ENCODE data around the gene HOOK1. TPM values are rescaled to one million over a fixed set of nuclear protein-coding genes. Genes with fewer than 3 reads are reported as not detected.

HOOK1 gene
- total RNA-seq, 4 donors from 2014 or later: under 0.01 to 0.87 (median 0.61) TPM

DNA sequence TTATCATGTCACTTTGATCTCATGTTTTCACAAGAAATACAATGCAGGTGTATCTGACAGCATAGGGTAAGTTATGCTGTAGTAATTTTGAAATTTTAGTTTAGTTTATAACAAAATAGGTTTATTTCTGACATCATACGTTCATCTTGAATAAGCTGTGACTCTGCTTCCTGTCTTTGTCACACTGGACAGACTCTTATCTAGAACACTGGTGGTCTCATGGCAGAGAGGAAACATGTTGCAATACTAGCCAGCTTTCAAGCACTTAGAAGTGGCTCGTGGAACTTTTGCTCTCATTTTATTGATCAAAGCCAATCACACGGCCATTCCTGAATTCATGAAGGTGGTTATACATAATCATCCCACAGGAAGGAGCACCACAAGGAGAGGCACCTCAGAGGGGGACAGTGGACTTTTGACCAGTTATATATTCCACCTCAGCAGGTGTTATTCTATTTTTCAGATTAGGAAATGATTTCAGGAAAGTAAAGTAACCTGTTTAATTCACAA, 65.3 kb downstream of the HOOK1 start:
- no peak overlapping the region for H3K4me3 ChIP-seq
- H3K27me3 ChIP-seq: no peaks in the 10 kb centered on the region
- TF ChIP-seq POLR2A (IDR thresholded peaks at IDR 0.05): no peak
- TF ChIP-seq, protein P1, sequence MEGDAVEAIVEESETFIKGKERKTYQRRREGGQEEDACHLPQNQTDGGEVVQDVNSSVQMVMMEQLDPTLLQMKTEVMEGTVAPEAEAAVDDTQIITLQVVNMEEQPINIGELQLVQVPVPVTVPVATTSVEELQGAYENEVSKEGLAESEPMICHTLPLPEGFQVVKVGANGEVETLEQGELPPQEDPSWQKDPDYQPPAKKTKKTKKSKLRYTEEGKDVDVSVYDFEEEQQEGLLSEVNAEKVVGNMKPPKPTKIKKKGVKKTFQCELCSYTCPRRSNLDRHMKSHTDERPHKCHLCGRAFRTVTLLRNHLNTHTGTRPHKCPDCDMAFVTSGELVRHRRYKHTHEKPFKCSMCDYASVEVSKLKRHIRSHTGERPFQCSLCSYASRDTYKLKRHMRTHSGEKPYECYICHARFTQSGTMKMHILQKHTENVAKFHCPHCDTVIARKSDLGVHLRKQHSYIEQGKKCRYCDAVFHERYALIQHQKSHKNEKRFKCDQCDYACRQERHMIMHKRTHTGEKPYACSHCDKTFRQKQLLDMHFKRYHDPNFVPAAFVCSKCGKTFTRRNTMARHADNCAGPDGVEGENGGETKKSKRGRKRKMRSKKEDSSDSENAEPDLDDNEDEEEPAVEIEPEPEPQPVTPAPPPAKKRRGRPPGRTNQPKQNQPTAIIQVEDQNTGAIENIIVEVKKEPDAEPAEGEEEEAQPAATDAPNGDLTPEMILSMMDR (IDR thresholded peaks at IDR 0.05): no peak
- TF ChIP-seq EP300 (IDR thresholded peaks at IDR 0.05): no peak
- no peaks in the 10 kb centered on the region for H3K36me3 ChIP-seq
- H3K4me1 ChIP-seq: no peaks in the 10 kb centered on the region
- WGBS, 2 donors: 61% methylated on average over 3 of the region's 3 CpGs
- H3K9me3 ChIP-seq: peaks cover 0 to 18% (median 3%) of the 10 kb centered on the region in 4 donors
- no peak overlapping the region for H3K27ac ChIP-seq
- DNase-seq (ENCODE audit: low spot score in 2 of 2): no peak

DNA sequence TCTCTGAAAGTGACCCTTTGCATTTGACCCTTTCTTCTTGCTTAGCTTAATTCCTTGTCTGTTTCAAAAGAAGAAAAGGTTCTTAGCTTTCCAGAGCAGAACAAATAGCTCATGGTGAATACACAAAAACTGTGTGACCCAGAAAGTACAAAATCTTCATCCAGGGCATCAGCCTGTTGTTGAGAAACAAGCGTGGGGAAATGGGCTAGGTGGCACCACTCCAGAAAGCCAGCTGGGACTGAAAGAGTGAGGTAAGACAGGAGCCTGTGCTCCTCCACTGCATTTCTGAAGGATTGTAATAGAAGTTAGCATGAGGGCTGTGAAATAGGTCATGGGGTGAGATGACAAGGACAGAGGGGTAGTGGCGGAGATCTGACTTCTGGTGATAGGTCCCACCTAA, 66.0 kb downstream of the HOOK1 start:
- Histone ChIP-seq H3K36me3 (no peaks in the 10 kb centered on the region), H3K27ac (no peak overlapping the region), H3K27me3 (no peaks in the 10 kb centered on the region), H3K9me3 (peaks cover 0 to 18% (median 3%) of the 10 kb centered on the region in 4 donors), H3K4me3 (no peak overlapping the region), H3K4me1 (no peaks in the 10 kb centered on the region)
- WGBS, 2 donors: 80% methylated on average over 2 of the region's 2 CpGs
- no peak for DNase-seq (ENCODE audit: low spot score in 2 of 2)
- TF ChIP-seq, protein P1 (IDR thresholded peaks at IDR 0.05): no peak
- TF ChIP-seq EP300 (IDR thresholded peaks at IDR 0.05) (no peak), POLR2A (IDR thresholded peaks at IDR 0.05) (no peak)

DNA sequence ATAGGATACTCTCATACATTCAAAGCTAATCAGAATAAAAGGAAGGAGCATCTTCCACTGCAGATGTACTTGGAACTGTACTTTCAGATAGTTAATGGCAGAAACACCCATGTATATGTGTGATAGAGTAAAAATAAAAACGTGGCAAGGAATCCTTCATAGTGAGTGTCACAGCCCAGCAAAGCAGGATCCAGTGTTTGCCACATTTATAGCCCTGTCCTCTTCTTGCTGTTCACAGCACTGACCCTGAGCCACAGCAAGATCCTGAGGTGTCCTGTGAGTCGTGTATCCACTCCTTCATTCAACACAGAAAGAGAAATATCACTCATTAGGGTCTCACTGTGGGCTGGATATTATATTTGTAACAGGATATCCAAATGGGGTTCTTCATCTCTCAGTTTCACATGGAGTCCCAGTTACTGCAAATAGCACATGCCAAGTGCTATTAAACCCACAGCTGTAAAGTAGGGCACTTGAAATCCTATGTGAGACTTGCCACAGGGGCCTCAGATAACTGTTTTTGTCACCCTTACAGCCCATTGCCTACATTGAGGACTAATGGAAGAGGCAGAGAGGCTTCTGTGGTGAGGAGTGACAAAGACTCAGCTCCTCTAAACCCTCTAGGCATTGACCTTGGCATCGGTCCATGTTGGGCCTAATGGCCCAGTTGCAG, 70.5 kb downstream of the HOOK1 start:
- H3K36me3 ChIP-seq: no peaks in the 10 kb centered on the region
- no peaks in the 10 kb centered on the region for H3K27me3 ChIP-seq
- TF ChIP-seq, protein P1 (IDR thresholded peaks at IDR 0.05): no peak
- H3K27ac ChIP-seq: no peak overlapping the region
- WGBS, 2 donors: 55% methylated on average over 3 of the region's 3 CpGs
- DNase-seq (ENCODE audit: low spot score in 2 of 2): no peak
- no peak overlapping the region for H3K4me3 ChIP-seq
- no peaks in the 10 kb centered on the region for H3K4me1 ChIP-seq
- peaks cover 0 to 7% (median 0%) of the 10 kb centered on the region in 4 donors for H3K9me3 ChIP-seq

DNA sequence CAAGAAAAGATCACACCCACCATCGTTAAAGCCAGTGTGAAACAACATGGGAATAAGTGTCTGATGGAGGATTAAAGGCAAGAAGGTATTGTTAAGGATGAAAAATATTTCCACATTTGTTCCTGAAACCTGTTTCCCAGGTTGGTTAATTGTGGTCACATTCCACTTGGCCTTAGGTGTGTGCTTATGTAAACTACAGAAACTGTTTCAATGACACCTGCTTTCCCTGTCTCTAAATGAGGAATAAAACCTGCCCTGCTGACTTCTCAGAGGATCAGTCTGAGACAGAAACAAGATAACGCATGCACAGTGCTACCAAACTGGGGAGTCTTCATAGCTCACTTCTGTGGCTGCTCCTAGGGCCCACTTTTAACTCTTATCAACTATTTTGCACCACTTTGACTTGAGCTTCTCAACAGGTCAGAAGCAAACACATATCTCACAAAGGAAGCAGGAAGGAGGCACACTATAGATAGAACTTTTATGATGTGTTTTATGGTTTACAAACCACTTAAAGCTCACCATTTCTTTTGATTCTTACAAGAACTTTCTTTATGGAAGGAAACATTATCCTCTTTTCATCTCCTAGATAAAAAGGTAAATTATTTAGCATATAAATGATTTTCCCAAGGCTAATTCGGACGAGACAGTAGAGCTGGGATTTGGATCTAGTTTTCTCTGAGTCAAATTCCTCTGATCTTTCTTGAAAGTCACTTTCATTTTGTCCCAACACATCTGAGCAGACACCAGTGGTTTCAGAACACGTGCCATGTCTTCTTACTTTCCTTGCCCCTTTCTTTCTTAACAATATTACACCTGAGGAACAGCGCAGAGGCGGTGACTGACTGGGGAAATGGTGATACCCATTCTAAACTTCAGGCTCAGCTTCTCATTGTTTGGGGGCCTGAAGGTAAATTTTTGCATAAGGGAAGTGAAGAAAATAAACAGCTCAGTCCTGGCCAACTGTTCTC, 78.4 kb downstream of the HOOK1 start:
- peaks cover 0 to 7% (median 0%) of the 10 kb centered on the region in 4 donors for H3K9me3 ChIP-seq
- 83 to 87% methylated on average over 7 of the region's 7 CpGs for WGBS, 2 donors
- DNase-seq (ENCODE audit: low spot score in 2 of 2): no peak
- H3K4me3 ChIP-seq: no peak overlapping the region
- no peaks in the 10 kb centered on the region for H3K27me3 ChIP-seq
- peak overlapping the region in 1 of 4 donors; percentile 12 for H3K27ac ChIP-seq
- TF ChIP-seq POLR2A (IDR thresholded peaks at IDR 0.05): no peak
- TF ChIP-seq, protein P1 (IDR thresholded peaks at IDR 0.05): no peak
- no peak for TF ChIP-seq EP300 (IDR thresholded peaks at IDR 0.05)
- peaks cover 0 to 11% (median 0%) of the 10 kb centered on the region in 3 donors for H3K36me3 ChIP-seq
- H3K4me1 ChIP-seq: no peaks in the 10 kb centered on the region

All from tibial nerve (tissue), 4 donors.